ENCODE measurements around the gene BCAS3.
"Not testable (repeated sequence)": the region's sequence is repeated elsewhere in the genome, so short reads cannot be mapped to it uniquely, and the experiment has no call there.

The BCAS3 gene

GRCh38 chr17:61139219-61139618 is 461.6 kb downstream of the BCAS3 start:
- DNase-seq: no peak

- DNase-seq: no peak
These were observed 462.6 kb downstream of the BCAS3 start for GRCh38 chr17:61140081-61140786.

- DNase-seq: no peak
These were observed 465.4 kb downstream of the BCAS3 start for GRCh38 chr17:61143026-61143425.

- DNase-seq: no peak
These were observed 466.5 kb downstream of the BCAS3 start for GRCh38 chr17:61144137-61144536.

GRCh38 chr17:61144617-61145564 is 467.2 kb downstream of the BCAS3 start:
- DNase-seq: peak; percentile 95

- DNase-seq: not testable (repeated sequence)
These were observed 469.2 kb downstream of the BCAS3 start for GRCh38 chr17:61146833-61147232.

GRCh38 chr17:61149106-61149825 is 471.6 kb downstream of the BCAS3 start:
- DNase-seq: no peak

- DNase-seq: peak; percentile 62
These were observed 472.3 kb downstream of the BCAS3 start for GRCh38 chr17:61149862-61150362.

- DNase-seq: no peak
These were observed 473.1 kb downstream of the BCAS3 start for GRCh38 chr17:61150686-61151299.

GRCh38 chr17:61152898-61153297 is 475.2 kb downstream of the BCAS3 start:
- no peak for DNase-seq

GRCh38 chr17:61155590-61156237 is 478.1 kb downstream of the BCAS3 start:
- no peak for DNase-seq

- no peak for DNase-seq
These were observed 479.7 kb downstream of the BCAS3 start for GRCh38 chr17:61157246-61157886.

- no peak for DNase-seq
These were observed 480.7 kb downstream of the BCAS3 start for GRCh38 chr17:61158376-61158775.

- no peak for DNase-seq
These were observed 481.7 kb downstream of the BCAS3 start for GRCh38 chr17:61159221-61159814.

- no peak for DNase-seq
These were observed 482.6 kb downstream of the BCAS3 start for GRCh38 chr17:61160204-61160603.

GRCh38 chr17:61160789-61161445 is 483.3 kb downstream of the BCAS3 start:
- DNase-seq: no peak

- DNase-seq: no peak
These were observed 484.0 kb downstream of the BCAS3 start for GRCh38 chr17:61161615-61162134.

GRCh38 chr17:61164517-61164916 is 486.9 kb downstream of the BCAS3 start:
- DNase-seq: no peak

- no peak for DNase-seq
These were observed 489.4 kb downstream of the BCAS3 start for GRCh38 chr17:61167075-61167474.

- DNase-seq: no peak
These were observed 490.9 kb downstream of the BCAS3 start for GRCh38 chr17:61168506-61168905.
